ENCODE results near the gene FBXO42. TPM values are rescaled to one million over a fixed set of nuclear protein-coding genes. Genes with fewer than 3 reads are reported as not detected.
"Not testable (repeated sequence)": the region's sequence is repeated elsewhere in the genome, so short reads cannot be mapped to it uniquely, and the experiment has no call there.

Gene FBXO42
- total RNA-seq, 1 donor from 2014 or later: 11.9 TPM

GRCh38 chr1:16258591-16259135 is 93.6 kb downstream of the FBXO42 start:
- Histone ChIP-seq H3K36me3 (ENCODE audit: control insufficient read depth, insufficient read depth, low read length) (no peaks in the 10 kb centered on the region), H3K27me3 (ENCODE audit: control insufficient read depth, insufficient read depth, low read length) (no peaks in the 10 kb centered on the region), H3K4me3 (ENCODE audit: low read depth, low read length) (no peak overlapping the region)
- TF ChIP-seq, protein P1, sequence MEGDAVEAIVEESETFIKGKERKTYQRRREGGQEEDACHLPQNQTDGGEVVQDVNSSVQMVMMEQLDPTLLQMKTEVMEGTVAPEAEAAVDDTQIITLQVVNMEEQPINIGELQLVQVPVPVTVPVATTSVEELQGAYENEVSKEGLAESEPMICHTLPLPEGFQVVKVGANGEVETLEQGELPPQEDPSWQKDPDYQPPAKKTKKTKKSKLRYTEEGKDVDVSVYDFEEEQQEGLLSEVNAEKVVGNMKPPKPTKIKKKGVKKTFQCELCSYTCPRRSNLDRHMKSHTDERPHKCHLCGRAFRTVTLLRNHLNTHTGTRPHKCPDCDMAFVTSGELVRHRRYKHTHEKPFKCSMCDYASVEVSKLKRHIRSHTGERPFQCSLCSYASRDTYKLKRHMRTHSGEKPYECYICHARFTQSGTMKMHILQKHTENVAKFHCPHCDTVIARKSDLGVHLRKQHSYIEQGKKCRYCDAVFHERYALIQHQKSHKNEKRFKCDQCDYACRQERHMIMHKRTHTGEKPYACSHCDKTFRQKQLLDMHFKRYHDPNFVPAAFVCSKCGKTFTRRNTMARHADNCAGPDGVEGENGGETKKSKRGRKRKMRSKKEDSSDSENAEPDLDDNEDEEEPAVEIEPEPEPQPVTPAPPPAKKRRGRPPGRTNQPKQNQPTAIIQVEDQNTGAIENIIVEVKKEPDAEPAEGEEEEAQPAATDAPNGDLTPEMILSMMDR (IDR thresholded peaks at IDR 0.05; ENCODE audit: insufficient read depth, low read length, poor library complexity, severe bottlenecking): no peak
- no peak for DNase-seq (ENCODE audit: low read depth)

DNA sequence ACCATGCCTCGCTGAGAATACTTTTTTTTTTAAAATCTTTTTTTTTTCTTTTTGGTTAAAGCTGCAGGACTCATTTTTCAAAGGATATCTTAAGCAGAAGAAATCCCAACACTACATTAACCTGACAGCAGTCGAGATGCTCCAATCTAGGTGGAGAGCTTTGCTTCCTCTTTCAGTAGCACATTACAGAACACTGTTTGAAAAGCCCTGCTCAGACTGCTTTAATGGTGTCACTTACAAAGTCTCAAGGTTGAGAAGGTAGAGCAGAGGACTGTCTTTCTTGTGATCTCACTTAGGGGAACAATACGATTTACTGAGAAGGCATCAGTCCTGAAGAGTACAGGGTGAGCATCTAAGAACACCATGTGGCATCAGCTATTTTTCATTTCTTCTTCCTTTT is 94.3 kb downstream of the FBXO42 start:
- no peak overlapping the region for H3K4me3 ChIP-seq (ENCODE audit: low read depth, low read length)
- H3K27me3 ChIP-seq (ENCODE audit: control insufficient read depth, insufficient read depth, low read length): no peaks in the 10 kb centered on the region
- DNase-seq (ENCODE audit: low read depth): no peak
- no peaks in the 10 kb centered on the region for H3K36me3 ChIP-seq (ENCODE audit: control insufficient read depth, insufficient read depth, low read length)
- TF ChIP-seq, protein P1 (IDR thresholded peaks at IDR 0.05; ENCODE audit: insufficient read depth, low read length, poor library complexity, severe bottlenecking): no peak

GRCh38 chr1:16257556-16257955 is 94.7 kb downstream of the FBXO42 start:
- not testable (repeated sequence) for DNase-seq (ENCODE audit: low read depth); H3K36me3 ChIP-seq (ENCODE audit: control insufficient read depth, insufficient read depth, low read length); H3K27me3 ChIP-seq (ENCODE audit: control insufficient read depth, insufficient read depth, low read length); H3K4me3 ChIP-seq (ENCODE audit: low read depth, low read length)

DNA sequence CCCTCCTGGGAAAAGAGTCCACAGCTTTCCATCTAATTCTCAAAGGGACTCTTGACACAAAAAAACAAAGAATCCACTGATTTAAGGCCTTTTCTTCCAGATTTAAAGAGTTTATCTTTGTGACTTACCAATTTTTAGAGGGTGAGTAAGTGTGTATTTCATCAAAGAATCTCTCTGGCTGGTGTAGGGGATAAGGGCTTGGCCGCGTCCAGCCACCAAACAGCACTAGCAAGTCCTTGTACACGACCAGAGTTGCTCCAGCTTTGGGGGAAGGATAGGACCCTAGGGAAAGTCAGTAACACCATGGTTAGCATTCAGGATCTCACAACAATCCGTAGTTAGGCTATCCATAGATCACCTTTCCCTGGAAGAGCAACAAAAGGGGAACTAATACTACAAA is 95.8 kb downstream of the FBXO42 start:
- no peak overlapping the region for H3K4me3 ChIP-seq (ENCODE audit: low read depth, low read length)
- no peak for DNase-seq (ENCODE audit: low read depth)
- H3K36me3 ChIP-seq (ENCODE audit: control insufficient read depth, insufficient read depth, low read length): no peaks in the 10 kb centered on the region
- no peaks in the 10 kb centered on the region for H3K27me3 ChIP-seq (ENCODE audit: control insufficient read depth, insufficient read depth, low read length)
- TF ChIP-seq, protein P1 (IDR thresholded peaks at IDR 0.05; ENCODE audit: insufficient read depth, low read length, poor library complexity, severe bottlenecking): no peak

GRCh38 chr1:16254263-16254928 is 97.9 kb downstream of the FBXO42 start:
- no peak for DNase-seq (ENCODE audit: low read depth)
- H3K36me3 ChIP-seq (ENCODE audit: control insufficient read depth, insufficient read depth, low read length): no peaks in the 10 kb centered on the region
- no peak overlapping the region for H3K4me3 ChIP-seq (ENCODE audit: low read depth, low read length)
- TF ChIP-seq, protein P1 (IDR thresholded peaks at IDR 0.05; ENCODE audit: insufficient read depth, low read length, poor library complexity, severe bottlenecking): no peak
- no peaks in the 10 kb centered on the region for H3K27me3 ChIP-seq (ENCODE audit: control insufficient read depth, insufficient read depth, low read length)

DNA sequence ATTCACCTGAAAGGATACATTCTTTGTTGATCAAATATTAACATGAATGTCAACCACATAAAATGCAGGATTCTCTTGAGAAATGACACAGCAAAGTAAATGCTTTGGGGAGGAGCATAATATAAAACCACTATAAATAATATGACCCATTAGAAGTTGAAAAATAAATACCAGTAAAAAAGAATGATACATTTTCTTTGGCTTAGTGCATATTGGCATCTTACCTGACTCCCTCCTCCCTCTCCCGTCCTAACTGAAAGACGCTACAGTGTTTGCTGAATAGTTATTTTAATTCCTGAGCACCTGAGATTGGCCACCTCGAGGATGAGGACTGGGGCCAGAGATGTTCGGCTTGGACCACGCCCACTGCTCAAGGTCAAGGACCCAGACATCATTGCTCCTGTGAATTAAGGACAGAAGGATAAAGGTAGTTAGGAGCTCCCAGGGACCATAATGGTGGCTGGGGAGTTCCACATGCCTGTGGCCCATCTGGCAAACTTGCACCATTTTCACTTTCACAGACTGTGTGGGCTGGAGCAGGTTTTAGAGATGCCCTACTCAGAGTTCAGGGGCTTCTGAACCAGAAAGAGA is 98.9 kb downstream of the FBXO42 start:
- no peak for DNase-seq (ENCODE audit: low read depth)
- TF ChIP-seq, protein P1 (IDR thresholded peaks at IDR 0.05; ENCODE audit: insufficient read depth, low read length, poor library complexity, severe bottlenecking): no peak
- no peaks in the 10 kb centered on the region for H3K36me3 ChIP-seq (ENCODE audit: control insufficient read depth, insufficient read depth, low read length)
- no peak overlapping the region for H3K4me3 ChIP-seq (ENCODE audit: low read depth, low read length)
- H3K27me3 ChIP-seq (ENCODE audit: control insufficient read depth, insufficient read depth, low read length): no peaks in the 10 kb centered on the region

Data from kidney epithelial cell (primary cell).